ENCODE results near the gene ZNF592.

Gene ZNF592

GRCh38 chr15:84764989-84765388 is 16.6 kb downstream of the ZNF592 start:
- no peak overlapping the region for H3K4me3 ChIP-seq (ENCODE audit: low read depth, low read length)
- TF ChIP-seq, protein P1, sequence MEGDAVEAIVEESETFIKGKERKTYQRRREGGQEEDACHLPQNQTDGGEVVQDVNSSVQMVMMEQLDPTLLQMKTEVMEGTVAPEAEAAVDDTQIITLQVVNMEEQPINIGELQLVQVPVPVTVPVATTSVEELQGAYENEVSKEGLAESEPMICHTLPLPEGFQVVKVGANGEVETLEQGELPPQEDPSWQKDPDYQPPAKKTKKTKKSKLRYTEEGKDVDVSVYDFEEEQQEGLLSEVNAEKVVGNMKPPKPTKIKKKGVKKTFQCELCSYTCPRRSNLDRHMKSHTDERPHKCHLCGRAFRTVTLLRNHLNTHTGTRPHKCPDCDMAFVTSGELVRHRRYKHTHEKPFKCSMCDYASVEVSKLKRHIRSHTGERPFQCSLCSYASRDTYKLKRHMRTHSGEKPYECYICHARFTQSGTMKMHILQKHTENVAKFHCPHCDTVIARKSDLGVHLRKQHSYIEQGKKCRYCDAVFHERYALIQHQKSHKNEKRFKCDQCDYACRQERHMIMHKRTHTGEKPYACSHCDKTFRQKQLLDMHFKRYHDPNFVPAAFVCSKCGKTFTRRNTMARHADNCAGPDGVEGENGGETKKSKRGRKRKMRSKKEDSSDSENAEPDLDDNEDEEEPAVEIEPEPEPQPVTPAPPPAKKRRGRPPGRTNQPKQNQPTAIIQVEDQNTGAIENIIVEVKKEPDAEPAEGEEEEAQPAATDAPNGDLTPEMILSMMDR (IDR thresholded peaks at IDR 0.05; ENCODE audit: low read depth, low read length, missing control alignments) = no peak
- no peak for DNase-seq (ENCODE audit: low read depth)

DNA sequence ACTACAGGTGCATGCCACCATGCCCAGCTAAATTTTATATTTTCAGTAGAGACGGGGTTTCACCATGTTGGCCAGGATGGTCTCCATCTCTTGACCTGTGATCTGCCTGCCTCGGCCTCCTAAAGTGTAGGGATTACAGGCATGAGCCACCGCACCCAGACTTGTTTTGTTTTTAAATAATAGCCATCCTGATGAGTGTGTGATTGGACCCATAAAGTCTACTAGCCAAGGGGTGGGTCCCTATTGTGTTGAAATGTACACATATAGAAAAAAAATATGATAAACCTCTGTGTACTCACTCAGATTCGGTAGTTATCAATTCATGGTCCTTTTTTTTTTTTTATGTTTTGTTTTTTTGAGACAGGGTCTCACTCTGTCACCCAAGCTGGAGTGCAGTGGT is 17.3 kb downstream of the ZNF592 start:
- DNase-seq (ENCODE audit: low read depth) = no peak
- TF ChIP-seq, protein P1 (IDR thresholded peaks at IDR 0.05; ENCODE audit: low read depth, low read length, missing control alignments) = no peak
- no peak overlapping the region for H3K4me3 ChIP-seq (ENCODE audit: low read depth, low read length)

DNA sequence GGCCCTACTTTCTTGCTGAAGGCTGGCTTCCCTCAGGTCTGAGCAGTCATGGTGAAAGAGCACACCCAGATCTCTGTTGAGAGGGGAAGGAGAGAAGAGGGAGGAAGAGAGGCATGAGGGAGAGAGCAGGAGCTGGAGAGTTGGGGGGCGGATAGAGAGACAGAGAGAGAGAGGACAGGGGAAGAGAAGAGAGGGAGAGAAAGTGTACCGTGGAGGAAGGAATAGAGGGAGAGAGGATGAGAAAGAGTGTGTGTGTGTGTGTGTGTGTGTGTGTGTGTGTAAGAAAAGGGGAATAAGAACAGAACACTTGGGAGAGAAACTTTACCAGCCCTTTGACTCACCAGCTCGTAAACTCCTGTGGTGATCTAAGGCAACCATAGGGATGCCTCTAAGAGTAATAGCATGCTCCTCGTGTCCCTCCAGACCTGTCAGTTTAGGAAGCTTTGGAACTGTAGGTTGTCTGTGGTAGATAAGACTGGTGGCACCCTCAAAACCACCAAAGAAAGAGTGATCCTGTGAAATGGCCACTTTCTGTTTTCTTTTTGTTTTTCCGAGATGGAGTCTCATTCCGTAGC is 18.2 kb downstream of the ZNF592 start:
- no peak for DNase-seq (ENCODE audit: low read depth)
- H3K4me3 ChIP-seq (ENCODE audit: low read depth, low read length) = no peak overlapping the region
- TF ChIP-seq, protein P1 (IDR thresholded peaks at IDR 0.05; ENCODE audit: low read depth, low read length, missing control alignments) = no peak

DNA sequence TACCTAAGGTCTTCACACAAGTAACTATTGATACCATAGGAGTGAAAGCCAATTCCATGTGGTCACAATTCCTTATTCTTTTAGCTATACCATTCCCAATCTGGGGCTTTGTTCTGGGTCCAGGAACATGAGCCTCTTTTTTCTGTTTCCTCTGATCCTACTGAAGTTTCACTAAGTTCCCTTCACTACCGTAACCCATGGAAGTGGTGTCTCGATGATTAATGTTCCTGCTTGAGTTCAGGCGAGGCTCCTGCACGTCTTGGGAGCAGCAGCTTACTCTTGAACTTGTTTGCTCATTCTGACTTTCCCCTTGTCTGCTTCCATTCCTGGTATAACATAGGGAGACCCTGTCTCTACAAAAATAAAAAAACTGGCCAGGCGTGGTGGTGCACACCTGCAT is 23.6 kb downstream of the ZNF592 start:
- TF ChIP-seq, protein P1 (IDR thresholded peaks at IDR 0.05; ENCODE audit: low read depth, low read length, missing control alignments) = no peak
- no peak for DNase-seq (ENCODE audit: low read depth)
- no peak overlapping the region for H3K4me3 ChIP-seq (ENCODE audit: low read depth, low read length)

GRCh38 chr15:84772467-84772866 is 24.1 kb downstream of the ZNF592 start:
- DNase-seq (ENCODE audit: low read depth) = no peak
- H3K4me3 ChIP-seq (ENCODE audit: low read depth, low read length) = no peak overlapping the region
- TF ChIP-seq, protein P1 (IDR thresholded peaks at IDR 0.05; ENCODE audit: low read depth, low read length, missing control alignments) = no peak

GRCh38 chr15:84773716-84774115 is 25.3 kb downstream of the ZNF592 start:
- TF ChIP-seq, protein P1 (IDR thresholded peaks at IDR 0.05; ENCODE audit: low read depth, low read length, missing control alignments) = no peak
- no peak for DNase-seq (ENCODE audit: low read depth)
- no peak overlapping the region for H3K4me3 ChIP-seq (ENCODE audit: low read depth, low read length)

DNA sequence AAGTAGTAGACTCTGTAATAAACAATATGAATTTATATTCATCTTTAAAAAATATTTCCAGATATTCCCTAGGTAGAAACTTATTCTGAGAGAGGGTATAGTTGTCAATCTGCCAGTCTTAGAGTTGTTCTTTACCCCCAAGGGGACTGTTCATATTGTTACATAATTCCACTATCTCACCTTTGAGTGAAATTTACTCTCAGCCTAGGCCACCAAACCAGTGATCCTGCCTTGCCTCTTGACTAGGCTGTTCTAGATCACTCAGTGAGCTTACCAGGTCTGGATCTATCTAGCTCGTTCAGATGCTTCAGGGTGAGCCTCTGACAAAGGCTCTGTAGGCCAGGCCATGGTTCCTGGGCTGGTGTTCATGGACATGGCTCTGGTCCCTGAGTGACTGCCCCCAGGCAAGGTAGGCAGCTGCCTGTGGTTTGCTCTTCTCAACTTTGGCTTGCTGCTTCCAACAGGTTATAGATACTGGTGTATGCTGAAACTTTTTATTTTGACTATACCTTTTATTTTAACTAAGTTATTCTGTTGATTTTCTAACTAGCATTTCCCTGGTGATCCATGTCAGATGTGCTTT is 27.6 kb downstream of the ZNF592 start:
- DNase-seq (ENCODE audit: low read depth) = no peak
- TF ChIP-seq, protein P1 (IDR thresholded peaks at IDR 0.05; ENCODE audit: low read depth, low read length, missing control alignments) = no peak
- no peak overlapping the region for H3K4me3 ChIP-seq (ENCODE audit: low read depth, low read length)

All from GM12864 (cell line).